Activated naive CD8-positive, alpha-beta T cell treated with anti-CD3 and anti-CD28 coated beads for 36 hours (primary cell): ENCODE measurements around the gene TBX20. TPM values are rescaled to one million over a fixed set of nuclear protein-coding genes. Genes with fewer than 3 reads are reported as not detected.
"Not testable (repeated sequence)": the region's sequence is repeated elsewhere in the genome, so short reads cannot be mapped to it uniquely, and the experiment has no call there.

Experiments used
- DNase-seq: peaks from one replicate; pipeline ENCODE4 v3.0.0; 2021
- H3K27ac Mint-ChIP-seq: one replicate; pipeline ENCODE4 v1.8.0; 2022; ENCODE audit warnings: mild to moderate bottlenecking, moderate library complexity, mixed read lengths
- H3K27me3 Mint-ChIP-seq: one replicate; pipeline ENCODE4 v1.8.0; 2022; ENCODE audit warnings: mild to moderate bottlenecking, mixed read lengths
- H3K36me3 Mint-ChIP-seq: one replicate; pipeline ENCODE4 v1.8.0; 2021; ENCODE audit warnings: mild to moderate bottlenecking, mixed read lengths
- H3K4me1 Mint-ChIP-seq: one replicate; pipeline ENCODE4 v1.8.0; 2021; ENCODE audit warnings: mixed read lengths
- H3K4me3 Mint-ChIP-seq: one replicate; pipeline ENCODE4 v1.8.0; 2022; ENCODE audit warnings: mild to moderate bottlenecking, moderate library complexity, mixed read lengths
- H3K9me3 Mint-ChIP-seq: one replicate; pipeline ENCODE4 v1.8.0; 2022; ENCODE audit warnings: mixed read lengths
- total RNA-seq, 2 experiments: library from RNA; stranded (reverse); gene quantifications; one replicate each; pipeline ENCODE4 v1.2.3, GENCODE V29; 2021

The TBX20 gene
- total RNA-seq, 2 experiments from 2014 or later = 0.12 TPM; not detected in 1

DNA sequence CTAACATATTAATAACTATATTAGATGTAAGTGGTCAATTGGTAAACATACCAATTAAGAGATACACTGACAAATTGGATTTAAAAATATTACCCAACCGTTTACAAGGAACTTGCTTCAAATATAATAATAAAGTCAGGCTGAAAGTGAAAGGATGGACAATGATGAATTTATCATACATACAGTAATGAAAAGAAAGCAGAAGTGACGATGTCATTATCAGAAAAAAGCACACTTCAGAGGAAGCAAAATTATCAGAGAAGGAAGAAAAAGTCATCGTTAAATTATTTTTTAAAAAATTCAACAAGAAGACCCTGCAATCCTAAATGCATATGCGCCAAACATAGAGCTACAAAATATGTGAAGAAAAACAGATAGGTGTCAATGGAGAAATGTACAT, 81.8 kb downstream of the TBX20 start:
- not testable (repeated sequence) for DNase-seq, H3K27me3 Mint-ChIP-seq, H3K9me3 Mint-ChIP-seq, H3K4me3 Mint-ChIP-seq, H3K4me1 Mint-ChIP-seq, H3K27ac Mint-ChIP-seq, H3K36me3 Mint-ChIP-seq

DNA sequence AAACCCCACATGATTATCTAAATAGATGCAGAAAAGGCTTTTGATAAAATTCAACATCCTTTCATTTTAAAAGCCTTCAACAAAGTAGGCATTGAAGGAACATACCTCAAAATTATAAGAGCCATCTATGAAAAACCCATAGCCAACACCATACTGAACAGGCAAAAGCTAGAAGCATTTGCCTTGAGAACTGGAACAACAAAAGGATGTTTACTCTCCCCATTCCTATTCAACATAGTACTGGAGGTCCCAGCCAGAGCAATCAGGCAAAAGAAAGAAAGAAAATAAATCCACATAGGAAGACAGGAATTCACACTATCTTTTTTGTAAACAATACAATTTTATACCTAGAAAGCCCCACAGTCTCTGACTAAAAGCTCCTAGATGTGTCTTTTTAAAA, 86.2 kb downstream of the TBX20 start:
- not testable (repeated sequence) for H3K4me3 Mint-ChIP-seq, H3K9me3 Mint-ChIP-seq, DNase-seq, H3K36me3 Mint-ChIP-seq, H3K27ac Mint-ChIP-seq, H3K4me1 Mint-ChIP-seq
- peaks cover 13% of the 10 kb centered on the region for H3K27me3 Mint-ChIP-seq

DNA sequence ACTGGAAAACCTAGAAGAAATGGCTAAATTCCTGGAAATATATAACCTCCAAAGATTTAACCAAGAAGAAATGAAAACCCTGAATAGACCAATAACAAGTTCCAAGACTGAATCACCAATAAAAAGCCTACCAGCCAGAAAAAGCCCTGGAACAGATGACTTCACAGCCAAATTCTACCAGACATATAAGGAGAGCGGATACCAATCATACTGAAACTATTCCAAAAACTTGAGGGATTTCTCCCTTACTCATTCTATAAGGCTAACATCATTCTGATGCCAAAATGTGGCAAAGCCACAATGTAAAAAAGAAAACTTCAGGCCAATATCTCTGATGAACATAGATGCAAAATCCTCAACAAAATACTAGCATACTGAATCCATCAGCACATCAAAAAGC, 86.7 kb downstream of the TBX20 start:
- H3K4me3 Mint-ChIP-seq, H3K4me1 Mint-ChIP-seq, DNase-seq, H3K36me3 Mint-ChIP-seq, H3K27ac Mint-ChIP-seq, H3K9me3 Mint-ChIP-seq: not testable (repeated sequence)
- H3K27me3 Mint-ChIP-seq = peaks cover 13% of the 10 kb centered on the region

DNA sequence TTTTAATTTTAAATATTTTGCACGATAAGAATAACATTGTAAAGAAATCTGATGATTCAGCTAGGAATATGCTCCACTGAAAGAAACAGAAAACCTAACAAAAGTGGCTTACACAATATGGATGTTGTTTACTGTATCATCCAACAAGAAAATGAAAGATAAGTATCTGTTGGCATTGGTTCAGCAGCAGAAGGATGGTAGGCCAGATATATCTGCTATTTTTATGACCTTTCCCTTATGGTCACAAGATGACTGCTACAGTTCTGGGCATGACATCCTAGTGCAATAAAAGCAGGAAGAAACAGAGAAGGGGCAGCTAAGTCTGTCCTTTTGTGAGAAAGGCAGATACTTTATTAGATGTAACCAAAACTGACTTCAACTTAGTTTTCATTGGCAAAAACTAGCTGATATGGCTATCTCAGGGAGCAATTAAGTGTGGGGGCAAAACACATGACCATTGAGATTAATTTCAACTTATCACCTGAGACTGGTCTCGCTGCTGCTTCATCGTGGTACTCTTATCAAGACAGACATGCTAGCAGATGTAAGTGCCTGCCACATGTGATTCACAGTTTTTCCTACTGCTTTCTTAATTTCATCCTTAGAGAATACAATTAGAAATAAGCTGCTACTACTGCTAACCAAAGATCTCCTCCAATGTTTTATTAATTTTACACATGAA, 92.7 kb downstream of the TBX20 start:
- not testable (repeated sequence) for H3K27me3 Mint-ChIP-seq, DNase-seq, H3K4me1 Mint-ChIP-seq, H3K27ac Mint-ChIP-seq, H3K4me3 Mint-ChIP-seq, H3K36me3 Mint-ChIP-seq, H3K9me3 Mint-ChIP-seq

Other genes with a start within 250 kb of the TBX20 start
- 1 to 10 TPM; 5.3 to 6.3 TPM for gene DPY19L1, start 216.6 kb downstream of the TBX20 start, total RNA-seq